Stimulated activated CD4-positive, alpha-beta T cell treated with anti-CD3 and anti-CD28 coated beads, Interleukin-4, amount 100 ng/mL, for 4 hours (primary cell): ENCODE data around the gene TMA7.
"Not testable (repeated sequence)": the region's sequence is repeated elsewhere in the genome, so short reads cannot be mapped to it uniquely, and the experiment has no call there.

ENCODE experiments used
- DNase-seq, 2 experiments: peaks; one replicate each; pipeline ENCODE4 v3.0.0-alpha.2; 2020

Gene TMA7

DNA sequence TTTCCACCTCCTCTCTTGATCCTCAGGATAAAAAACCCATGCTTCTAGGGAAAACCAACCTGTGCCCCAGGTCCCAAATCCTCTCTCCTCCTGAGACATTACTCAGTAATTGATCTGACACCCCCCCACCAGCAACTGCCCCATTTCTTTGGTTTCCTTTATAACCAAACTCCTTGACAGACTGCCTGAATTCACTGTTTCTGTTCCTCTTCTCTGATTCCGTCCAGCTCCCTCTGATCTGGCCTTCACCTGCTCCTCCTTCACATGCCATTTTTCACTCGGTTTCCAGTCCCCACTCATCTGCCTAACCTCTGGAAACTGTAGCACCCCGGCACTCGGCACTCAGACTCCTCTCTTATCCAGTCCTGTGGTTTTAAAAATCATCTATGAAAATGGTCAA is 2.2 kb upstream of the TMA7 start:
- no peak for DNase-seq

DNA sequence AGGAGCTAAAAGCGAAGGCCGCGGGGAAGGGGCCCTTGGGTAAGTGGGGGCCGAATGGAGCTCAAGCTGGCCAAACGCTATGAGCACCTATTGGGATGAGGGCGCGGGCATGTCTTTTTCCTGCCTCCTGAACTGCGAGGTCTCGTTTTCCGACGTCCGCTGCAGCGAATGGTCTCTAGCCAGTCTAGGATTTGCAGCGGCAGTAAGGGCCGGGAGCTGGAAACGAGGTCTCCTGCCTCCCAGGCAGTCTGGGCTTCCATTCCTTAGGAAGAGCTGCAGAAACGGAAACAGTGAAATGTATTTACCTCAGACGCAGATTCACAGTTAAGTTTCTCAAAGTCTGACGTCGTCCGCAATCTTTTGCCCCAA is 517 bp downstream of the TMA7 start:
- DNase-seq: no peak

DNA sequence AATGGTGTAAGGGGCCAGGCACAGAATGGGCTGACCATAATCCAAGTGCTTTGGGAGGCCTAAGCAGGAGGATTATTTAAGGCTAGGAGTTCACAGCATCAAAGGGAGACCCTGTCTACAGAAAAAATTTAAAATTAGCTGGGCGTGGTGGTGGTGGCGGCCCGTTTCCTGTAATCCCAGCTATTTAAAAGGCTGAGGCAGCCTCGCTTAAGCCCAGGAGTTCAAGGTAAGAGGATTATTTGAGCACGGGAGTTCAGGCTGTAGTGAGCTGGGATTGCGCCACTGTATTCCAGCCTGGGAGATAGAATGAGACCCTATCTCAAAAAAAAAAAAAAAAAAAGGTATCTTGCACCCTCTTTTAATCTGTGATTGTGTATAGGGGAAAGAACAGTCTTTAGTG is 1.9 kb downstream of the TMA7 start:
- DNase-seq: no peak

DNA sequence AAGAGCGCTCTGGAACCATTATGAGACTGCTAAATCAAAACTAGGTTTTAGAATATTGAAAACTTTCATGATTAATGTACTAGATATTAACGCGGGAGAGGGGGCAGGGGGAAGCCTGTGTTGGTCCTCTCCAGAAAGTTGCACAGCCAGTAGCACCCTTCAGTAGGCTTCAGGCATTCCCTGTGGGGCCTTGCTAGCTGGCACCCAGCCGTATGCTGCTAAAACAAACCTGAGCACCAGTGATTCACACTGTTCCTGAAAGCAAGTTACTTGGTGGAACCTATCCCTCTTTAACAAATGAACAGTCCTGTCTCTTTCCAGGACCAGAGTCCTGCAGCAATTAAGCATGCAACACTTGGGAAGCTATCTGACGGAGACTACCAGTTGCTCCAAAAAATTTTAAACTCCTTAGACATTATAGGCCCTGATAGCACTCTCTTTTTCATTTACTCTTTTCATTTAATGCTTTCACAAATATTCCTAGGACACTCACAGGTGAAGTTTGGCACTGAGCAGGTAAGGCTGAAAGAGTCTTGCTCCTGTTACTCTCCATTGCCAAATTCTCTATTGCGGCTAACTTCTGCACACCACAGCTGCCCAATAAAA is 5.3 kb downstream of the TMA7 start:
- no peak for DNase-seq

DNA sequence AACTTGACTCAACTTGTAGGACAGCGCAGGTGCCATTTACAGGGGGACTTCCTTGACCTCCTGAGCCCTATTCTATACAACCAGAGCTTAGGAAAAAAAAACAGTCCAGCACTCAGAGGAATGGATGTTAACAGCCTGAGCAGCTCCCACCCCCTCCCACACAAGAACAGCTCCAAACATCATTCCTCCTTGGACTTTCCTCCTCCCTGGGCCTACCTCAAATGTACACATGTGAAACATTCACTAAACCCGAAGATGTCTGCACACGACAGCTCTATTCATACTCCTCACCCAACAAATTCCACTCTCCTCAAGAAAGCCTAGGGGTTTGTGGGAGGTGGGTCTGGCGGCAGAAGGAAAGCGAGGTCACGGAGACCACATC is 6.0 kb downstream of the TMA7 start:
- DNase-seq: no peak

DNA sequence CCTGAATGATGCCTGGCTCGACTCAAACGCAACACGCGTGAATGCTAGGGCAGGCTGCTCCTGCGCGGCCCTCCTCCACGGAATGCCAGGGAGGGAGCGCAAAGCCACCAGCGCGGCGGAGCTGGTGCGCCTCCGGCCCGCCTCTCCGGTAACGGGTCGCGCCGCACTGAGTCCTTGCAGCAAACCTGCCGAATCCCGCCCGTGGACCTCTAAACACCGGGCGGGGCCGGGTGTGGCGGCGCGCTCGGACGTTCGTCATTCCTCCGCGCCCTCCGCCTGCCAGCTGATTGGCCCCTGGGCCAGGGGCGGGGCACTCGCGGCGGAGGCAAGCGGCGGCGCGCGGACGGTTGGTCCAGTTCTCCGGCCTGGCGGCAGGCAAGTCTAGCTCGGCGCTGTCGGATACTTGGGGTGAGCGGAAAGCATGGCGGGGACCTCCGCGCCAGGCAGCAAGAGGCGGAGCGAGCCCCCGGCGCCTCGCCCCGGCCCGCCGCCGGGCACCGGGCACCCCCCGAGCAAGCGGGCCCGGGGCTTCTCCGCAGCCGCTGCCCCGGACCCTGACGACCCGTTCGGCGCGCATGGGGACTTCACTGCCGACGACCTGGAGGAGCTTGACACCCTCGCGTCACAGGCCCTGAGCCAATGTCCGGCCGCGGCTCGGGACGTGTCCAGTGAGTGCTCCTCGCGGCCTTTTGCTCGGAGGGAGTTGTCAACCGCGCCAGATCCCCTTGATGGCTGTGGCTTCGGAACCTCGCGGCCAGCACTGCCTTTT is 6.6 kb downstream of the TMA7 start, which contains the start of gene ATRIP:
TSS of gene ATRIP (plus strand) at position 313 of the 769 bp plus-strand sequence. CDS start at position 422, 109 bp downstream.
- DNase-seq: peak; percentile 80 to 85

DNA sequence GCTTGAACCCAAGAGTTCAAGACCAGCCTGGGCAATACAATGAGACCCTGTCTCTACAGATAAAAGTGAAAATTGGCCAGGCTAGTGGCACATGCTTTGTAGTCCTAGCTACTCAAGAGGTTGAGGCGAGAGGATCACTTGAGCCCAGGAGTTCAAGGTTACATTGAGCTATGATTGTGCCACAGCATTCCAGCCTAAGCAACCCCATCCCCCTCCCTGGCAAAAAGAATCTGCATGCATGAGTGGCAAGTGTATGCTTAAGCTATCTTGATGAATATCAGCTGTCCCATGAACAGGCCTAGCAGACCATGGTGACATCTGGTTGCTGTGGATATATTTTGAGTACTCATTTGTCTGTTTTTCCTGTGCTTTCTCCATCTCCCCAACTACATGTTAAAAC is 11.2 kb downstream of the TMA7 start:
- no peak for DNase-seq

DNA sequence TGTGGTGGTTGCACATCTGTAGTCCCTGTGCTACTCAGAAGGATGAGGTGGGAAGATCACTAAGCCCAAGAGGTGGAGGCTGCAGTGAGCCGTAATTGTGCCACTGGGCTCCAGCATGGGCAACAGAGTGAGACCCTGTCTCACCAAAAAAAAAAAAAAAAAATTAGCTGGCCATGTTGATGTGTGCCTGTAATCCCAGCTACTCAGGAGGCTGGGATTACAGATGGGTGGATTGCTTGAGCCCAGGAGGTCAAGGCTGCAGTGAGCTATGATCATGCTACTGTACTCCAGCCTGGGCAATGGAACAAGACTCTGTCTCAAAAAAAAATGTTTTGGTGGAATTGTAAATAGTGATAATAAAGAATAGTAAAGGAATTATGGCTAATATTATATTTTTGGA is 16.4 kb downstream of the TMA7 start:
- no peak for DNase-seq

DNA sequence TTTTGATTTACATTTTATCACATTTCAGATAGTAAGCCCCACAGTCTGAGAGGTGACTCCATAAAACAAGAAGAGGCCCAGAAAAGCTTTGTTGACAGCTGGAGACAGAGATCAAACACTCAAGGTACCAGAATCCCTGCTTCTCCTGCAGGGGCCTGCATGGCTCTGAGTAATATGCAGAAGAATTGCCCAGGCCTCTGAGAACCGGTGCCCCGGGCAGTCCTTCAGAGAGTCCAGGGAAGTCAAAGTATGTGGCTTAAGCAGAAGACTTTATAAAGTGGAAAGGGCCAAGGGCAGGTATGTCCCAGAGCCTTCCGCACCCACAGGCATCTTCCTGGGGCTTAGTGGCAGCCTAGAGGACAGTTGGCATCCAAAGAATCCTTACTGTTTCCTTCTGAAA is 19.3 kb downstream of the TMA7 start:
- no peak for DNase-seq

DNA sequence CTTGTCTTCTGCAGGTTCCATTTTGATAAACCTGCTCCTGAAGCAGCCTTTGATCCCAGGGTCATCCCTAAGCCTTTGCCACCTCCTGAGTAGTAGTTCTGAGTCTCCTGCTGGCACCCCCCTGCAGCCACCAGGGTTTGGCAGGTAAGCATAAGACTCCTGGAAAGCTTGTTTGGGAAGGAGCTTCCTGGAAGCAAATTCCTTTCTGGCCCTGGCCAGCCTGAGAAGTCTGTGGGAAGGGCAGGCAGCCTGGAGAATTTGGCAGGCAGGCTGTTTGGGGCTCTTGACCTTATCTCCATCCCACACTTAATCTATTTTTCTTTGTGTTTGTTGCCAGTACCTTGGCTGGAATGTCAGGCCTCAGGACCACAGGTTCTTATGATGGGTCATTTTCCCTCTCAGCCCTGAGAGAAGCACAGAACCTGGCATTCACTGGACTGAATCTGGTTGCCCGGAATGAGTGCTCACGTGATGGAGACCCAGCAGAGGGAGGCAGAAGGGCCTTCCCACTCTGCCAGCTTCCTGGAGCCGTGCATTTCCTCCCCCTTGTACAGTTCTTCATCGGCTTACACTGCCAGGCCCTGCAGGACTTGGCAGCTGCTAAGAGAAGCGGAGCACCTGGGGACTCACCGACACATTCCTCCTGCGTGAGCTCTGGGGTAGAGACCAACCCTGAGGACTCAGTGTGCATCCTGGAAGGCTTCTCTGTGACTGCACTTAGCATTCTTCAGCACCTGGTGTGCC is 19.9 kb downstream of the TMA7 start:
- DNase-seq: no peak

DNA sequence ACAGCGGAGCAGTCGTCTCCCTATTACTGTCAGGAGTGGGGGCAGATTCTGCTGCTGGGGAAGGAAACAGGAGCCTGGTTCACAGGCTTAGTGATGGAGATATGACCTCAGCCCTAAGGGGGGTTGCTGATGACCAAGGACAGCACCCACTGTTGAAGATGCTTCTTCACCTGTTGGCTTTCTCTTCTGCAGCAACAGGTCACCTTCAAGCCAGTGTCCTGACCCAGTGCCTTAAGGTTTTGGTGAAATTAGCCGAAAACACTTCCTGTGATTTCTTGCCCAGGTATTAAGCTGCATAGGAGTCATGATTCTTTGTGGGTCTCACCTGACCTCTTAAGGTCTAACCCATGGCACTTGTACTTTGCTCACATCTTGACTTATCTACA is 20.5 kb downstream of the TMA7 start:
- no peak for DNase-seq

DNA sequence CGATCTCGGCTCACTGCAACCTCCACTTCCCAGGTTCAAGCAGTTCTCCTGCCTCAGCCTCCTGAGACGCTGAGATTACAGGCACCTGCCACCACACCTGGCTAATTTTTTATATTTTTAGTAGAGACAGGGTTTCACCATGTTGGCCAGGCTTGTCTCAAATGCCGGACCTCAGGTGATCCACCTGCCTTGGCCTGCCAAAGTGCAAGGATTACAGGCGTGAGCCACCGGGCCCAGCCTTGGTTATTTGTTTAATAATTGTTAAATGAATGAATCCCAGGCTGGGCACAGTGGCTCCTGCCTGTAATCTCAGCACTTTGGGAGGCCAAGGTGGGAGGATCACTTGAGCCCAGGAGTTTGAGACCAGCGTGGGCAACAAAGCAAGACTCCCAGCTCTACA is 21.7 kb downstream of the TMA7 start:
- not testable (repeated sequence) for DNase-seq

DNA sequence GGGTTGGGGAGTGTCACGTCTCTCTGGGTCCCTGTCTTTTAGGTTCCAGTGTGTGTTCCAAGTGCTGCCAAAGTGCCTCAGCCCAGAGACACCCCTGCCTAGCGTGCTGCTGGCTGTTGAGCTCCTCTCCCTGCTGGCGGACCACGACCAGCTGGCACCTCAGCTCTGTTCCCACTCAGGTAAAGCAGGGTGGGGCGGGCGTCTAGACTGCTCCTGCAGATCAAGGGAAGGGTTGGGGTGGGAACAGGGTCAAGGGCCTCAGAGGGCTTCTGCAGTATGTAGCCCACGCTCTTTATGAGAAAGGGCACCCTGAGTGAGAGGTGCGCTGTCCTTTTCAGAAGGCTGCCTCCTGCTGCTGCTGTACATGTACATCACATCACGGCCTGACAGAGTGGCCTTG is 23.6 kb downstream of the TMA7 start:
- DNase-seq: no peak

DNA sequence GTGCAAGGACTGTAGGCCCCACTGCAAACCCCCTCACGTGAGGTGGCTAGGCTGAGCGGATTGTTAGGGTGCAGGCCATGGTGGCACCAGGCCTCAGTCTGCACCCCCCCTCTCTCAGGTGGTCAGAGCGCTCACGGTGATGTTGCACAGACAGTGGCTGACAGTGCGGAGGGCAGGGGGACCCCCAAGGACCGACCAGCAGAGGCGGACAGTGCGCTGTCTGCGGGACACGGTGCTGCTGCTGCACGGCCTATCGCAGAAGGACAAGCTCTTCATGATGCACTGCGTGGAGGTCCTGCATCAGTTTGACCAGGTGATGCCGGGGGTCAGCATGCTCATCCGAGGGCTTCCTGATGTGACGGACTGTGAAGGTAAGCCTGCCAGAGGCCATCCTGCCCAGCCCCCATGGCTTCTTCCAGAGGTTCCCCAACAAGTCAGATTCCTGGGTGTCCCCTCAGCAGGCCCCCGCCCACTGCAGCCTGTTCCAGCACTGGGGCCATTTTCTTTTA is 24.7 kb downstream of the TMA7 start:
- DNase-seq: no peak

DNA sequence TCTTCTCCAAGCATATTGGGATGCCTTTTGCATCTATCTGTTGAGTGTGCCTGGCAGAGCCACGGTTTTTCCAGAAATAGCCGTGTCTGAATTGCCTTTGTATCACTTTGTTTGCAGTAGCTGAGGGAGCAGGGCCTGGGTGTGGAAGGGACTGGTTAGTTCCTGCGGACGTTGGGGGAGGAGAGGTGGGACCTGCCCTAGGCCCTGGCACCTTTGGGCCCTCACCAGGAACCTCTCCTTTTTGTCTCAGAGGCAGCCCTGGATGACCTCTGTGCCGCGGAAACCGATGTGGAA is 25.1 kb downstream of the TMA7 start:
- no peak for DNase-seq

DNA sequence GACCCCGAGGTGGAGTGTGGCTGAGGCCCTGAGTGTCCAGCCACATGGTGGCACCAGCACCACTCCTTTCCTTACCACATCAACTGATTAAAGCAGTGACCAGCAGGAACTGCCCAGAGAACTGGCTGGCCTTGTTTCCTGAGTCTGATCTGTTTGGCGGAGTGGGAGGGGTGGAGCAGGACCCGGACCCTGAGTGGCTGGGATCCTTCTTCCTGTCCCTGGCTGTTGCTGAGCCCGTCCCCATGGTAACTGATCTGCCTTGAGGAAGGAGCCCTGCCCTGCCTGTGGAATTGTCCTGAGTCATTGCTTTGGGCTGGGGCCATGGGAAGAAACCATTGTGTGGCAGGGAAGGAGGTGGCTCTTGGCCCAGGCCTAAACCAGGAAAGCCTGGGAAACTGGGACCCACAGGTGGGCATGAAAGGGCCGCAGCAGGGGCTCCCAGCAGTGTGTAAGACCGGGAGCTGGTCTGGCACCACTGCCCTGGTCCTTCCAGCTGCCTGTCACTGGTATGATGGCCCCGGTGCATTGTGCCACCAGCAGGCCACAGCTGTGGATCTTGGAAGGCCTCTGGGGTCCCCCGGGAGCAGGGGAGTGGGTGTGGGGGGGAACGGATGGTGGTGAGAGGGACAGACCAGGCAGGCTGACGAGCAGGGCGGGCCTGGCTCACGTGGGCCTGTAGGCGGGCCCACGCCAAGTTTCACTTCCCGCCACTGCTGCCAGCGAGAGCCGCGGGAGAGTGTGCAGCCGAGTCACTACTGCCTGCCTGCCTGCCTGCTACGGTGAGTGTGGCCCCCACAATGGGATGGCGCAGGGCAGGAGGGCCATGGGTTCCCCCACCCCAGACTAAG is 25.7 kb downstream of the TMA7 start:
- DNase-seq: peak; percentile 76 to 85

DNA sequence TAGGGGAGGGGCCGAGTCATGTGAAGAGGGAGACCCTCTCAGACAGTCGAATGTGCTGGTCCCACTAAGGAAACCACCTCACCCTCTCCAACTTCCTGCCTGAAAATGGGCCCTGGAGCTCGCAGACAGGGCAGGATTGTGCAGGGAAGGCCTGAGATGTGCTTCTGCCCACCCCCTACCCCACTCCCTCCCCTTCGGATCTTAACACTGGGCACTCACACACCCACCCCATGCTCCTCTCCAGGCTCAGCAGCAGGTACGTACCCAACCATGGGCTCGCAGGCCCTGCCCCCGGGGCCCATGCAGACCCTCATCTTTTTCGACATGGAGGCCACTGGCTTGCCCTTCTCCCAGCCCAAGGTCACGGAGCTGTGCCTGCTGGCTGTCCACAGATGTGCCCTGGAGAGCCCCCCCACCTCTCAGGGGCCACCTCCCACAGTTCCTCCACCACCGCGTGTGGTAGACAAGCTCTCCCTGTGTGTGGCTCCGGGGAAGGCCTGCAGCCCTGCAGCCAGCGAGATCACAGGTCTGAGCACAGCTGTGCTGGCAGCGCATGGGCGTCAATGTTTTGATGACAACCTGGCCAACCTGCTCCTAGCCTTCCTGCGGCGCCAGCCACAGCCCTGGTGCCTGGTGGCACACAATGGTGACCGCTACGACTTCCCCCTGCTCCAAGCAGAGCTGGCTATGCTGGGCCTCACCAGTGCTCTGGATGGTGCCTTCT is 26.5 kb downstream of the TMA7 start:
- DNase-seq: peak; percentile 27 to 29

DNA sequence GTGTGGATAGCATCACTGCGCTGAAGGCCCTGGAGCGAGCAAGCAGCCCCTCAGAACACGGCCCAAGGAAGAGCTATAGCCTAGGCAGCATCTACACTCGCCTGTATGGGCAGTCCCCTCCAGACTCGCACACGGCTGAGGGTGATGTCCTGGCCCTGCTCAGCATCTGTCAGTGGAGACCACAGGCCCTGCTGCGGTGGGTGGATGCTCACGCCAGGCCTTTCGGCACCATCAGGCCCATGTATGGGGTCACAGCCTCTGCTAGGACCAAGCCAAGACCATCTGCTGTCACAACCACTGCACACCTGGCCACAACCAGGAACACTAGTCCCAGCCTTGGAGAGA is 27.0 kb downstream of the TMA7 start:
- DNase-seq: no peak

DNA sequence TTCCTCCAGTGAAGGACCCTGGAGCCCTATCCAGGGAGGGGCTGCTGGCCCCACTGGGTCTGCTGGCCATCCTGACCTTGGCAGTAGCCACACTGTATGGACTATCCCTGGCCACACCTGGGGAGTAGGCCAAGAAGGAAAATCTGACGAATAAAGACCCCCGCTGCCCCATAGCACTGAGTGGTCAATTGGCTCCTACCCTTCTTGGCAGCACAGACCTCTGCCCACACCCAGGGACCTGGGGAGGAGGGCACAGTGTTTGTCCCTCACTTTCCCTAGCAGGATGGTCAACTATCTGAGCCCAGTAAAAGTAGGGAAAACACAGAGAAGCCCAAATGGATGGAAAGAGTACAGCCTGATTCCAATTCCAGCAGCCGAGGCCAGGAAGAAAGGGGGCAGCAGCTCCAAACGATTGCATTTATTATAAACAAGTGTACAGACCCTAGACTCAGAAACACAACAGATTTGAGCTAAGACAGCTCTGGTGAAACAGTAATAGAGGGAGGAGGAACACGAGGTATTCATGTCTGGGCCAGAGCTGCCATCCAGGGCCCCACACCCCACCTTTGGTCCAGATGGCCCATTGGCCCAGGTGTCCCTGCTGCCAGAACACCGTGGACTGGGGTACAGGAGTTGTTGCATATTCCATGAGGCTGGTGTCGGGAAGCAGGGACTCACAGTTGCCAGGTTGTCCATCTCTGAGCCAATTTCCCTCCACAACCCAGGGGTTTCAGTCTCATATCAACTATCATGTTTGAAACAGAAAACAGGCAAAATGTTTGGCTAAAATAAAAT is 27.6 kb downstream of the TMA7 start:
- no peak for DNase-seq

DNA sequence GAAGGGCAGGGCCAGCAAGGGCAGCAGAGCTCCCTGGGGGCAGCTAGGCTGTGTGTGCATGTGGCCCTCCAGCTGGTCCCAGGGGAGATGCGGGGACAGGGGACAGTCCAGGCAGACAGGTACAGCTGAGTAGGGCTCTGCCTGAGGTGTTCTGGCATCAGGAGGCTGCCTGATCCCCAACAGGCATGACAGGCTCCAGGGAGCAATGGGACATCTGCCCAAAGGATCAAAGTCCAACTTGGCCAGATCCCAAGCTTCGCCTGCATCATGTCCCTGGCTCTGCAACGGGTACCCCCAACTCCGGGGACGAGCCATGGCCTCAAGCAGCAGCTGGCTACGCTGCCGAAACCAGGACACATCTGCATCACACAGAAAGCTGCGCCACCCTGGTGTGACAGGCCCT is 28.3 kb downstream of the TMA7 start:
- DNase-seq: no peak

DNA sequence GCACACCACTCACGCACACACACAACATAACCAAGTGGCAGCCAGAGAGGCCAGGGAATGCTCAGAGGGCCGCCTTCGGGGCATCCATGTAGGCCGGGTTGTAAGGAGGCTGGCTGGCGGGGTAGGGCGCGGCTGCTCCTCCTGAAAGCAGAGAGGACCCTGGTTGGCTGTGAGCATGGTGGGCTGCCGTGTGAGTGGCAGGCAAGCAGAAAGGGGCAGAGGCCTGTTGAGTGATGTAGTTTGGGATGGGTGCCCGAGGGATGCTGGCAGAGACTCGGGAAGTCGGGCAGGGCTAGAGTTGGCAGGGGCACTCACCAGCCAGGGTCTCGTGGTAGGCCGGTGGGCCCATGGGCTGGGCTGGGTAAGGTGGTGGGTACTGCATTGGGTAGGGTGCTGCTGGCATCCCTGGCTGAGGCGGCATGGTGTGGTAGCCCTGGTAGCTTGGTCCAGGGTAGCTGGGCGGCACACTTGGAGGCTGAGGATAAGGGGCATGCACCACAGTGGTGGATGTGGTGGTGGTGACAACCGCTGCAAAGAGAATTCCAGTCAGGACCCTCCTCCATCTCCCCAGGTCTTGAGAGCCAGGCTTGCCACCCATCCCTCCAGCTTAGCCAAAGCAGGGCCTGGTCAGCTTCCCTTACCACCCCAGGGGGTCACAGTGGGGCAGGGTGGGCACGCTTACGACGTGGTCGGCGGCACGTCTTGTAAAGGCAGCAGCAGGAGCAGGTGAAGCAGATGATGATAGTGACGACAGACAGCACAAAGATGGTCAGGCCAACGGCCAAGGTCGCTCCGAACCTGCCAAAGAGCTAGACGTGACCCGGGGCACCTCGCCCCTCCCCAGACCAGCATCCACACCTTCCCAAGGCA is 29.2 kb downstream of the TMA7 start:
- no peak for DNase-seq
